AG09319 (cell line): Measurements from ENCODE around the gene TRIP12.

Source experiments
- DNase-seq: peaks from one replicate; pipeline ENCODE4 v3.0.0-alpha.2; 2010; ENCODE audit warnings: low read depth; ENCODE audit errors: extremely low read depth
- CTCF ChIP-seq: IDR thresholded peaks from 2 replicates; pipeline ENCODE4 v1.5.1; 2011; ENCODE audit warnings: low read depth, mild to moderate bottlenecking, inconsistent platforms, low read length, moderate library complexity

Gene TRIP12

GRCh38 chr2:229917793-229918192, 4.0 kb downstream of the TRIP12 start:
- no peak for DNase-seq
- no peak for TF ChIP-seq CTCF

- no peak for TF ChIP-seq CTCF
- DNase-seq, result no peak
These were observed 7.6 kb downstream of the TRIP12 start for GRCh38 chr2:229914171-229914570.

- TF ChIP-seq CTCF, result peak; percentile 17
- no peak for DNase-seq
These were observed 10.9 kb downstream of the TRIP12 start for GRCh38 chr2:229910832-229911412.

GRCh38 chr2:229910147-229910831, 11.5 kb downstream of the TRIP12 start:
- DNase-seq, result no peak
- no peak for TF ChIP-seq CTCF

GRCh38 chr2:229909090-229909489, 12.7 kb downstream of the TRIP12 start:
- no peak for DNase-seq
- no peak for TF ChIP-seq CTCF

GRCh38 chr2:229905601-229906000, 16.2 kb downstream of the TRIP12 start:
- no peak for TF ChIP-seq CTCF
- DNase-seq, result no peak

- TF ChIP-seq CTCF, result no peak
- no peak for DNase-seq
These were observed 18.8 kb downstream of the TRIP12 start for GRCh38 chr2:229903037-229903436.
